RPMI7951 (cell line): ENCODE measurements around the gene PSMB11. TPM values are rescaled to one million over a fixed set of nuclear protein-coding genes. Genes with fewer than 3 reads are reported as not detected.
"Not testable (repeated sequence)": the region's sequence is repeated elsewhere in the genome, so short reads cannot be mapped to it uniquely, and the experiment has no call there.

Source experiments
- DNase-seq: peaks from one replicate; pipeline ENCODE4 v3.0.0-alpha.2; 2012; ENCODE audit warnings: low read depth
- total RNA-seq: library from RNA; depleted of rRNA; stranded (reverse); fragments of >200 nt; shearing (Covaris generic); gene quantifications from 2 replicates; pipeline ENCODE4 v1.2.3, GENCODE V29; 2014

Gene PSMB11
- total RNA-seq, 1 experiment from 2014 or later, result not detected

GRCh38 chr14:23013749-23014054 lies 28.3 kb upstream of the PSMB11 start:
- not testable (repeated sequence) for DNase-seq

- no peak for DNase-seq
Observed at GRCh38 chr14:23015618-23016017, 26.4 kb upstream of the PSMB11 start.

- DNase-seq, result no peak
Observed at GRCh38 chr14:23017091-23017490, 24.9 kb upstream of the PSMB11 start.

GRCh38 chr14:23018107-23018506 lies 23.9 kb upstream of the PSMB11 start:
- DNase-seq, result no peak

GRCh38 chr14:23020143-23021128 lies 21.6 kb upstream of the PSMB11 start:
- DNase-seq, result no peak

GRCh38 chr14:23021434-23021833 lies 20.6 kb upstream of the PSMB11 start:
- DNase-seq, result no peak

- no peak for DNase-seq
Observed at GRCh38 chr14:23021889-23022442, 20.0 kb upstream of the PSMB11 start.

- no peak for DNase-seq
Observed at GRCh38 chr14:23023022-23023794, 18.8 kb upstream of the PSMB11 start.

GRCh38 chr14:23023795-23024152 lies 18.2 kb upstream of the PSMB11 start:
- no peak for DNase-seq

- no peak for DNase-seq
Observed at GRCh38 chr14:23024612-23025075, 17.4 kb upstream of the PSMB11 start.

GRCh38 chr14:23025151-23025814 lies 16.7 kb upstream of the PSMB11 start:
- DNase-seq, result no peak

- no peak for DNase-seq
Observed at GRCh38 chr14:23028799-23029198, 13.2 kb upstream of the PSMB11 start.

GRCh38 chr14:23030936-23031335 lies 11.1 kb upstream of the PSMB11 start:
- no peak for DNase-seq

- DNase-seq, result no peak
Observed at GRCh38 chr14:23033251-23033727, 8.7 kb upstream of the PSMB11 start.

GRCh38 chr14:23033801-23034497 lies 8.1 kb upstream of the PSMB11 start:
- no peak for DNase-seq

GRCh38 chr14:23034498-23035302 lies 7.3 kb upstream of the PSMB11 start, which contains the start of gene PSMB5:
Gene PSMB5 (minus strand): TSS chr14:23034900. CDS start chr14:23034881, 19 bp downstream.
- peak; percentile 92 for DNase-seq

GRCh38 chr14:23035303-23036144 lies 6.5 kb upstream of the PSMB11 start:
- no peak for DNase-seq

GRCh38 chr14:23040100-23040499 lies 1.9 kb upstream of the PSMB11 start:
- no peak for DNase-seq

GRCh38 chr14:23041729-23042128 lies 283 bp upstream of the PSMB11 start:
- peak; percentile 33 for DNase-seq
